ENCODE data around the gene UBA7. TPM values are rescaled to one million over a fixed set of nuclear protein-coding genes. Genes with fewer than 3 reads are reported as not detected.
A peak's percentile ranks its signal among the peaks of the same experiment; 100 is the strongest.

Gene UBA7
- total RNA-seq, 1 experiment from 2014 or later = 1.2 TPM

- TF ChIP-seq ZNF121 (CRISPR knock-in tag; IDR thresholded peaks at IDR 0.05) (no peak), ERG (CRISPR knock-in tag; IDR thresholded peaks at IDR 0.05) (no peak), KAT7 (CRISPR knock-in tag; IDR thresholded peaks at IDR 0.05; ENCODE audit: borderline replicate concordance) (no peak), FOXP1 (CRISPR knock-in tag; IDR thresholded peaks at IDR 0.05; ENCODE audit: borderline replicate concordance) (0 out of 2 replicates have a peak, but pooled peaks have one; percentile 3), GABPB1 (CRISPR knock-in tag; IDR thresholded peaks at IDR 0.05) (no peak)
- Mint-ChIP-seq H3K36me3 (no peaks in the 10 kb centered on the region), H3K27ac (no peak overlapping the region), H3K9me3 (no peaks in the 10 kb centered on the region), H3K4me1 (peaks cover 41% of the 10 kb centered on the region), H3K27me3 (ENCODE audit: low read depth) (peaks cover 24% of the 10 kb centered on the region), H3K4me3 (no peak overlapping the region)
- ATAC-seq (no peak), DNase-seq (ENCODE audit: low spot score) (no peak)
- CTCF ChIA-PET = interaction anchor here (0.9 to 7.4 kb wide), 6 partner anchors 33 to 267 kb away, joined by 3 to 207 read pairs (median 4); no protein-coding TSS in a partner anchor
- POLR2A ChIA-PET = no interaction called here
Observed at GRCh38 chr3:49806850-49807249, 6.9 kb downstream of the UBA7 start.

GRCh38 chr3:49805897-49806701, 7.7 kb downstream of the UBA7 start:
- peak; percentile 42 for DNase-seq (ENCODE audit: low spot score)
- no peak overlapping the region for H3K27ac Mint-ChIP-seq
- TF ChIP-seq USF2 (CRISPR knock-in tag; IDR thresholded peaks at IDR 0.05) (peak; percentile 40; the same call in 1 of the 2 replicates), IRF2 (CRISPR knock-in tag; IDR thresholded peaks at IDR 0.05; ENCODE audit: borderline replicate concordance, low read depth) (no peak)

GRCh38 chr3:49805367-49805782, 8.4 kb downstream of the UBA7 start:
- no peaks in the 10 kb centered on the region for H3K36me3 Mint-ChIP-seq
- H3K27ac Mint-ChIP-seq = no peak overlapping the region; the same call in 1 of the 2 replicates
- H3K4me1 Mint-ChIP-seq = peaks cover 41% of the 10 kb centered on the region
- DNase-seq (ENCODE audit: low spot score) (no peak), ATAC-seq (no peak)
- peaks cover 38% of the 10 kb centered on the region for H3K27me3 Mint-ChIP-seq (ENCODE audit: low read depth)
- peak overlapping the region; percentile 37; the same call in 1 of the 2 replicates for H3K4me3 Mint-ChIP-seq
- ChIA-PET CTCF (interaction anchor here (1.0 to 7.4 kb wide), 10 partner anchors 21 to 315 kb away, joined by 3 to 207 read pairs (median 6); partner anchors contain the start of gene MON1A), POLR2A (interaction anchor here (0.6 kb wide), 1 partner anchor 12 kb away, joined by 3 read pairs; no protein-coding TSS in a partner anchor)
- H3K9me3 Mint-ChIP-seq = no peaks in the 10 kb centered on the region
- no peak for TF ChIP-seq AR (CRISPR knock-in tag; IDR thresholded peaks at IDR 0.05)
- TF ChIP-seq IRF1 (CRISPR knock-in tag; IDR thresholded peaks at IDR 0.05) = no peak
- TF ChIP-seq ZBTB21 (CRISPR knock-in tag; IDR thresholded peaks at IDR 0.05; ENCODE audit: borderline replicate concordance) = no peak
- TF ChIP-seq HMGA2 (CRISPR knock-in tag; IDR thresholded peaks at IDR 0.05) = no peak
- TF ChIP-seq ELF4 (CRISPR knock-in tag; IDR thresholded peaks at IDR 0.05; ENCODE audit: low read depth) = no peak
- no peak for TF ChIP-seq E2F5 (CRISPR knock-in tag; IDR thresholded peaks at IDR 0.05)
- TF ChIP-seq TCF7 (CRISPR knock-in tag; IDR thresholded peaks at IDR 0.05; ENCODE audit: low read depth) = no peak
- TF ChIP-seq CTCF (IDR thresholded peaks at IDR 0.05) = no peak
- TF ChIP-seq NR2C2 (CRISPR knock-in tag; IDR thresholded peaks at IDR 0.05) = no peak
- TF ChIP-seq GTF2I (CRISPR knock-in tag; conservative IDR thresholded peaks at IDR 0.05) = no peak
- TF ChIP-seq TEAD1 (CRISPR knock-in tag; IDR thresholded peaks at IDR 0.05) = no peak
- TF ChIP-seq JAZF1 (CRISPR knock-in tag; IDR thresholded peaks at IDR 0.05) = no peak
- TF ChIP-seq IRF2 (CRISPR knock-in tag; IDR thresholded peaks at IDR 0.05; ENCODE audit: borderline replicate concordance, low read depth) = no peak
- no peak for TF ChIP-seq NFATC4 (CRISPR knock-in tag; IDR thresholded peaks at IDR 0.05)
- TF ChIP-seq ZNF416 (CRISPR knock-in tag; IDR thresholded peaks at IDR 0.05) = no peak

More at GRCh38 chr3:49805897-49806701, 7.7 kb downstream of the UBA7 start:
- no peaks in the 10 kb centered on the region for H3K36me3 Mint-ChIP-seq
- H3K4me1 Mint-ChIP-seq = peaks cover 41% of the 10 kb centered on the region
- ATAC-seq = peak; percentile 7
- H3K4me3 Mint-ChIP-seq = no peak overlapping the region
- no peaks in the 10 kb centered on the region for H3K9me3 Mint-ChIP-seq
- ChIA-PET CTCF (interaction anchor here (0.9 to 7.4 kb wide), 13 partner anchors 20 to 314 kb away, joined by 3 to 207 read pairs (median 4); partner anchors contain the start of gene MON1A), POLR2A (interaction anchor here (0.6 kb wide), 1 partner anchor 11 kb away, joined by 3 read pairs; no protein-coding TSS in a partner anchor)
- peaks cover 31% of the 10 kb centered on the region for H3K27me3 Mint-ChIP-seq (ENCODE audit: low read depth)
